ENCODE results near the gene PREB. TPM values are rescaled to one million over a fixed set of nuclear protein-coding genes. Genes with fewer than 3 reads are reported as not detected.

PREB gene
- total and polyA plus RNA-seq, 2 of the 13 experiments (the other 11 are each of a cell fraction or from before 2014, with no cell fraction given), result 112 to 192 TPM

- TF ChIP-seq THAP7 (CRISPR knock-in tag; IDR thresholded peaks at IDR 0.05) (0 out of 2 replicates have a peak, but pooled peaks have one; percentile 55), ZNF597 (CRISPR knock-in tag; IDR thresholded peaks at IDR 0.05) (no peak), ESRRA (CRISPR knock-in tag; IDR thresholded peaks at IDR 0.05; ENCODE audit: low read depth) (no peak), ZNF547 (CRISPR knock-in tag; IDR thresholded peaks at IDR 0.05) (no peak), ZNF430 (CRISPR knock-in tag; IDR thresholded peaks at IDR 0.05) (no peak), PLSCR1 (CRISPR knock-in tag; IDR thresholded peaks at IDR 0.05; ENCODE audit: borderline replicate concordance) (no peak), HNF4G (IDR thresholded peaks at IDR 0.05; ENCODE audit: borderline replicate concordance, low read depth, low read length) (no peak), HNF4G (CRISPR knock-in tag; IDR thresholded peaks at IDR 0.05; ENCODE audit: borderline replicate concordance, low read depth) (no peak), NAIF1 (CRISPR knock-in tag; IDR thresholded peaks at IDR 0.05; ENCODE audit: borderline replicate concordance) (no peak), ZNF260 (CRISPR knock-in tag; IDR thresholded peaks at IDR 0.05; ENCODE audit: borderline replicate concordance, low read depth) (no peak), RNF2 (conservative IDR thresholded peaks at IDR 0.05; ENCODE audit: low read depth) (no peak), ZNF382 (CRISPR knock-in tag; IDR thresholded peaks at IDR 0.05; ENCODE audit: borderline replicate concordance) (no peak), SETDB1 (CRISPR knock-in tag; IDR thresholded peaks at IDR 0.05; ENCODE audit: borderline replicate concordance) (0 out of 2 replicates have a peak, but pooled peaks have one; percentile 53), TARDBP (CRISPR knock-in tag; IDR thresholded peaks at IDR 0.05) (no peak), ZSCAN20 (CRISPR knock-in tag; IDR thresholded peaks at IDR 0.05; ENCODE audit: borderline replicate concordance) (no peak), ZNF513 (CRISPR knock-in tag; conservative IDR thresholded peaks at IDR 0.05) (no peak), GMEB2 (CRISPR knock-in tag; IDR thresholded peaks at IDR 0.05; ENCODE audit: low read depth) (no peak), SMAD9 (CRISPR knock-in tag; IDR thresholded peaks at IDR 0.05) (no peak), ZNF570 (CRISPR knock-in tag; IDR thresholded peaks at IDR 0.05; ENCODE audit: borderline replicate concordance) (no peak), ZNF501 (CRISPR knock-in tag; IDR thresholded peaks at IDR 0.05) (0 out of 2 replicates have a peak, but pooled peaks have one; percentile 14), ZBTB7B (CRISPR knock-in tag; IDR thresholded peaks at IDR 0.05) (0 out of 2 replicates have a peak, but pooled peaks have one; percentile 19), ZNF251 (CRISPR knock-in tag; IDR thresholded peaks at IDR 0.05) (no peak), ZNF7 (CRISPR knock-in tag; IDR thresholded peaks at IDR 0.05) (no peak), MXD3 (CRISPR knock-in tag; IDR thresholded peaks at IDR 0.05) (0 out of 2 replicates have a peak, but pooled peaks have one; percentile 7)
Measured at GRCh38 chr2:27155069-27155520, 20.7 kb upstream of the PREB start (continued).

All from HepG2 (cell line).